CD4-positive, alpha-beta T cell treated with Interleukin-1 beta for 1 hour (primary cell): ENCODE measurements around the gene MAN1A1.
A peak's percentile ranks its signal among the peaks of the same experiment; 100 is the strongest.

Source experiments
- DNase-seq, 2 donors: peaks; one replicate each; pipeline ENCODE4 v3.0.0-alpha.2; 2020 to 2022

MAN1A1 gene

GRCh38 chr6:119345114-119345513 is 4.4 kb downstream of the MAN1A1 start:
- DNase-seq: no peak

GRCh38 chr6:119344306-119344705 is 5.3 kb downstream of the MAN1A1 start:
- no peak for DNase-seq

GRCh38 chr6:119343573-119344146 is 5.9 kb downstream of the MAN1A1 start:
- DNase-seq: no peak

GRCh38 chr6:119343167-119343566 is 6.4 kb downstream of the MAN1A1 start:
- DNase-seq: no peak

- no peak for DNase-seq
Observed at GRCh38 chr6:119342430-119342829, 7.1 kb downstream of the MAN1A1 start.

GRCh38 chr6:119340796-119341487 is 8.6 kb downstream of the MAN1A1 start:
- no peak for DNase-seq

- DNase-seq: peak in 1 of 2 donors; percentile 33
Observed at GRCh38 chr6:119339941-119340456, 9.6 kb downstream of the MAN1A1 start.

- DNase-seq: no peak
Observed at GRCh38 chr6:119337762-119338161, 11.8 kb downstream of the MAN1A1 start.

GRCh38 chr6:119337252-119337651 is 12.3 kb downstream of the MAN1A1 start:
- no peak for DNase-seq

- no peak for DNase-seq
Observed at GRCh38 chr6:119334535-119335264, 14.9 kb downstream of the MAN1A1 start.

GRCh38 chr6:119333707-119334295 is 15.8 kb downstream of the MAN1A1 start:
- peak in 1 of 2 donors; percentile 49 for DNase-seq

GRCh38 chr6:119333063-119333609 is 16.4 kb downstream of the MAN1A1 start:
- no peak for DNase-seq

- DNase-seq: no peak
Observed at GRCh38 chr6:119331663-119332286, 17.8 kb downstream of the MAN1A1 start.

GRCh38 chr6:119330520-119331113 is 18.9 kb downstream of the MAN1A1 start:
- DNase-seq: no peak

GRCh38 chr6:119329794-119330180 is 19.8 kb downstream of the MAN1A1 start:
- no peak for DNase-seq

GRCh38 chr6:119328892-119329793 is 20.4 kb downstream of the MAN1A1 start:
- DNase-seq: no peak

GRCh38 chr6:119328254-119328653 is 21.3 kb downstream of the MAN1A1 start:
- no peak for DNase-seq

- DNase-seq: no peak
Observed at GRCh38 chr6:119327810-119328209, 21.8 kb downstream of the MAN1A1 start.

GRCh38 chr6:119326291-119327005 is 23.1 kb downstream of the MAN1A1 start:
- DNase-seq: no peak

- no peak for DNase-seq
Observed at GRCh38 chr6:119325559-119326265, 23.8 kb downstream of the MAN1A1 start.
